GDM1 (cell line): Measurements from ENCODE around the gene ZNF569.
"Not testable (repeated sequence)": the region's sequence is repeated elsewhere in the genome, so short reads cannot be mapped to it uniquely, and the experiment has no call there.

ENCODE experiments used
- DNase-seq: peaks from one replicate; lab custom pipeline; 2025; lab: John Stamatoyannopoulos, UW

ZNF569 gene

GRCh38 chr19:37401078-37401477 lies 66.2 kb downstream of the ZNF569 start:
- no peak for DNase-seq

GRCh38 chr19:37391399-37391798 lies 75.8 kb downstream of the ZNF569 start:
- not testable (repeated sequence) for DNase-seq

GRCh38 chr19:37389234-37389633 lies 78.0 kb downstream of the ZNF569 start:
- no peak for DNase-seq

GRCh38 chr19:37370880-37371661 lies 96.2 kb downstream of the ZNF569 start, which contains the start of gene ZNF527:
ZNF527 (plus strand) TSS chr19:37371099; CDS start chr19:37374199, 3,100 bp downstream.
- DNase-seq: peak; percentile 90

- not testable (repeated sequence) for DNase-seq
Measured at GRCh38 chr19:37370386-37370879, 96.8 kb downstream of the ZNF569 start.

GRCh38 chr19:37362733-37363132 lies 104.5 kb downstream of the ZNF569 start:
- DNase-seq: no peak

GRCh38 chr19:37361994-37362393 lies 105.2 kb downstream of the ZNF569 start:
- DNase-seq: no peak
